SH-SY5Y (cell line): ENCODE results near the gene SLC38A10.

ENCODE experiments used
- GATA2 ChIP-seq: IDR thresholded peaks from 2 replicates; pipeline ENCODE4 v1.6.1; 2011; ENCODE audit warnings: mild to moderate bottlenecking, low read depth, low read length
- GATA3 ChIP-seq: IDR thresholded peaks from 2 replicates; pipeline ENCODE4 v1.6.1; 2011; ENCODE audit warnings: low read depth, mild to moderate bottlenecking, low read length, moderate library complexity

Gene SLC38A10

DNA sequence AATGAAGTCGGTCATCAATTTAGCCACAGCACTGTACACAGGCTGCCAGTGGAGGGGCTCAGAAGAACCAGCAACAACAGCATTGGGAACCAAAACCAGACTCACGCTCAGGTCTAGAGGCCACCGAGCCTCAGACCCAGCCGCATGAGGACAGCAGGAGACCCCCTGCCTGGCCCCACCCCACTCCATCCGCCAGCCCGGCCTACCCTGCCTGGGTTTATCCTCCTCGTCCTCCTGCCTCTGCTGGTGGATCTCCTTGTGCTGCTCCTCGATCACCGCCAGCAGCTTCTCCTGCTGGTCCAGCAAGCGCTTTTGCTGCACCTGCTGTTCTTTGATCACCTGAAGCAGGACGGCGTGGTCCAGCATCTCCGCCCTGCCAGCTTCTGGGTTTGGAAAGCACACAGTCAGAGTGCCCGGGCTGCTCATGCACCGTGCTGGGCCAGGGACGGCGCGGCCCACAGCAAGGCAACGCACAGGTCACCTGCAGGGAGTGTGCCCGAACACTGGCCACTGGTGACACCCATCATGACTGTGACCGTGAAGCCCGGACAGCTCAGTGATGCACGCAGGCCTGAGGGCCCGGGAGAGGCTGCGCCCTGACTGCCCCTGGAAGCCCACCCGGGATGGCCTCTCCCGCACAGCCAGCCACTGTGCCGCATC lies 48.3 kb downstream of the SLC38A10 start:
- TF ChIP-seq GATA3 (no peak), GATA2 (no peak)

DNA sequence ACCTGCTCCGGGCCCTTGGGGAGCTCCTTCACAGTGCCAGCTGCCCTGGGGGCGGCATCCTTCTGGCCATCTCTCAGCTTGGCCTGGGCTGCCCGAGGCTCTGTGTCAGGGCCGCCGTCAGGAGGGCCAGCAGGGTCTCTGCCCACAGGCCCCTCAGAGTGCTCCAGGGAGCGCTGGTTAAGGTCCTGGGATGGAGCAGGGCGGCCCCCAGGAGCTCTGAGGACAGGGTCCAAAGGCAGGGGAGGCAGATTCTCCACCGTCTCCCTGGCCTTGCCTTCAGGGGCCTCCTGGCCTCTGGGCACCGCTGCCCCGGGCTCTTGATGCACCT lies 48.8 kb downstream of the SLC38A10 start:
- TF ChIP-seq GATA3 = no peak
- no peak for TF ChIP-seq GATA2

DNA sequence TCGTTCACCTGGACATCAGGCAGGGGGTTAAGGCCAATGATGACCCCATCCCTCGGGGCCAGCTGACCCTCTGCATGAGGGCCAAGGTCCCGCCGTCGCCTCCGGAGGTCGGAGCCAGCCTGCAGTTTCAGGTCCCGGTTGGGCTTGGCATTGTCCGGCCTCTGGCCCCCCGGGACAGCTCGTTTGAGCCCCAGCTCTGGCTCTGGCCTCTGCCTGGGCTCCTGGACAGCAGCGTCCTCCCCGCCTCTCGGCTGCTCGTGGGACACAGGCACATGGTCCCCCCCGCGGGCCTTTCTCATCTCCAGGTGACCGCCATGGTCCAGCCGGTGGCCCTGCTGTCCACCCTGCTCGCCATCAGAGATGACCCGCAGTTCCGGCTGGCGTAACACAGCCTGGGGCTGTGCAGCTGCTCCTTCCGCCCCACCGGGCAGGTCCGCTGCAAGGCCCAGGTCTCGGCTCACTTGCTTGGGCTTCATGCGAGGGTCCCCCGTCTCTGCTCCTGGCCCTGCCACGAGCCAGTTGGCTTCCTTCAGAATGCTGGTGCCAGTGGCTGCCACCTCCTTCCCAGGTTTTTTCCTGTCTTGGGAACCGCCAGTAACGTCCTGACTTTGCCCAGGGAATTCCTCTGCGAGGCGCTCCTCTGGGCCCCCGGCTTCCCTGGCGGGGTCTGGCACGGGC lies 49.3 kb downstream of the SLC38A10 start:
- no peak for TF ChIP-seq GATA2
- TF ChIP-seq GATA3 = no peak

DNA sequence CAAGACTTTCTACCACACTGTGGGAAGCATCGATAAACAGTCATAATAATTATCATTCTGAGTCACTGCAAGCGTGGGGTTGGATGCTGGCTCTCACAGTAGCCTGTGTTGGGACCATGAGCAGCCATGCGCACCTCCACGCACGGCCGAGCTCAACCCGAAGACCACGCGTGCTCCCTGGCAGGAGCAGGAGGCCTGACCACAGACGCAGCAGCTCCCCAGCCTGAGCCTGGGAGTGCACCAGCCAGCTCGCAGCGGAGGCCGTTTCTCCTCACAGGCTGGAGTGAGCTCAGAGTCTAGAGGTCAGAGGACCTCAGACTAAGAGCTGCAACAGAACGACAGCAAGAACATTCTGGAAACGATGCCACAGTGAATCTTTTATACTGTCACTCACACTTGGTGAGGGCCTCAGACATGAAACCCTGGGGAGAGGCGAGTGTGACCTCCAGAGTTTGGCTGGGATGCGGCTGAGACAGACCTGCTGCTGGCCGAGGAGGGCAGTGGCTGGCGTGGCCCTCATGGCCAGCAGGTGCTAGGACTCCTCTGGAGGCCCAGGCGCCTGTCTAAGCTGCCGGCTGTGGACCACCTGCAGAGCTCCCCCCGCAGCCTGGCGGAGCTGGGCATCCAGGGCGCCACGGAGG lies 50.0 kb downstream of the SLC38A10 start:
- TF ChIP-seq GATA3 (no peak), GATA2 (no peak)

DNA sequence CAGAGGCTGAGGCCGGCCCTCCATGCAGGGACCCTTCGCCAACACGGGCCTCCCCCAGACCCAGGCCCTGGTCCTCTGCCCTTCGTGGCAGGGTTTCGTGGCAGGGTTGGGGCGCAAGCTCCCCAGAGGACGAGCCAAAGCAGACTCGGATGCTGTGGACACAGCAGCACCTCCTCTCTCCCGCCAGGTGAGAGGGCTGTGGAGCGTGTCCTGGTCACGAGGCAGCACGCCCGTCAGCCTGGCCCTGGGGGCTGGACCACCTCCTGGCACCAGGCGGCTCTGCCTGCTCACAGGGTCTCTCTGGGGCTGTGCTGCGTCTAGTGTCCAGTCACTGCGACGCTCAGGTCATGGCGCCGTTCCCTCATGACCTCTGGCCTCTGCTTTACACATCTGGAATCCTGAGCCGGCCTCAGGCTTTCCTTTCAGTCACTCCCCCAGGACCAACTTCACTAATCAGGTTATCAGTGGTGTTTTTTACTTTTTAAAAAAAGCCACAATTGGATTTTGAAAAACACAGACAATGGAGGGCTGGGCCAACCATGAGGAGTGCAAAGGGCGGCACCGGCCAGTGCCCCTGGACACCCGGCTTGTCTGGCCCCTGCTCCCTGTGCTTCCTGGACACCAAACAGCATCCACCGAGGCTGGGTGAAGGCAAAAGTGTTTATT lies 50.6 kb downstream of the SLC38A10 start:
- no peak for TF ChIP-seq GATA3
- TF ChIP-seq GATA2 = no peak

DNA sequence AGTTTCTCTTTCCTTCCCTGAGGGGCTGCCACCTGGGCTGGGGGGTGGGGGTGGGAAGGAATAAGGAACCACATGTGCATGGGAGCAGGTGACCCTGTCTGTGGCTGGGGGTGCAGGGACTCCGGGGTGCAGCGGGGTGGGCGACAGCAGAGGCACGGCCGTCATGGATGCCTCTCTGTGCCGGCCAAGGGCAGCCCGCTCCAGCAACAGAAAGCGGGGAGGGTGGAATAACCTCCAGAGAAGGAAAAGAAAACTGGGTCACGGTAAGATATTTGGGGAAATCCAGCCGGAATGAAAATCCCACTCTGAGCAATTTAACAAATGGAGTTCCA lies 51.8 kb downstream of the SLC38A10 start:
- TF ChIP-seq GATA2 = no peak
- no peak for TF ChIP-seq GATA3

DNA sequence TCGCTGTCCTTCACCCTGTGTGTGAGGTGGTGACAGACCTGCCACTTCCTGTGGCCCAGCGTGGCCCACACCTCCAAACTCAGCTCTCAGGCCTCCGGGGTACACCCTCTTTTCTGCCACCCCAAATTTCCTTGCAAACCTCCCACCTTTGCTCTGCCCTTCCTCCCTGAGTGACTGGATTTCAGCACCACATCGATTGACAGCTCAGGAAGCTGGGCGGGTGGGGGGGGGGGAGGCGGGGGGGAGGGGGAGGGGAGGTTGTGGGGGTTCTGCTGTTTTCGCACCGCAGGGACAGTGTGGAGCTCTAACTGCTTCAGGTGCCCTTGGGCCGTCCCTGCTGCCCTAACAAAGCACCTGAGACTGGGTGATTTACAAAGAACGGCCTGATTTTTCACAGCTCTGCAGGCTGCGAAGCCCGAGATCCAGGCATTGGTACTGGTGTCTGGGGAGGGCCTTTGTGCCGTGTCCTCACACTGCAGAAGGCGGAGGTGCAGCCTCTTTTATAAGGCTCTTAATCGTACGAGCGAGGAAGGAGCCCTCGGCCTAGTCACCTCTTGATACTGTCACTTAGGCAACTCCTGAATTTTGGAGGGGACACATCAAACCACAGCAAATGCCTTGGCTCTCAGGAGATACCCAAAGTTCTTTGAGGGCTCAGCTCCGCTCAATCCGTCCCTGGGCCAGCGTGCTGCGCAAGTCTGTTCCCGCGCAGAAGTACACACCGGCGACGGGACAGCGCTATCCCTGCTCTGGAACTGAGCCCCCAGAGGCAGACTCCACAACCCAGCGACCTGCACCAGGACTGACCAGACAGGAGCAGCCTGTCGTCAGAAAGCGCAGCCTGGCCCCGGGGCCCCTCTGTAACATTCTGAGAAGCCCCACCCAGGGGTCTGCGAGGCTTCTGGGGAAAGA lies 52.4 kb downstream of the SLC38A10 start:
- no peak for TF ChIP-seq GATA3
- TF ChIP-seq GATA2 = no peak

DNA sequence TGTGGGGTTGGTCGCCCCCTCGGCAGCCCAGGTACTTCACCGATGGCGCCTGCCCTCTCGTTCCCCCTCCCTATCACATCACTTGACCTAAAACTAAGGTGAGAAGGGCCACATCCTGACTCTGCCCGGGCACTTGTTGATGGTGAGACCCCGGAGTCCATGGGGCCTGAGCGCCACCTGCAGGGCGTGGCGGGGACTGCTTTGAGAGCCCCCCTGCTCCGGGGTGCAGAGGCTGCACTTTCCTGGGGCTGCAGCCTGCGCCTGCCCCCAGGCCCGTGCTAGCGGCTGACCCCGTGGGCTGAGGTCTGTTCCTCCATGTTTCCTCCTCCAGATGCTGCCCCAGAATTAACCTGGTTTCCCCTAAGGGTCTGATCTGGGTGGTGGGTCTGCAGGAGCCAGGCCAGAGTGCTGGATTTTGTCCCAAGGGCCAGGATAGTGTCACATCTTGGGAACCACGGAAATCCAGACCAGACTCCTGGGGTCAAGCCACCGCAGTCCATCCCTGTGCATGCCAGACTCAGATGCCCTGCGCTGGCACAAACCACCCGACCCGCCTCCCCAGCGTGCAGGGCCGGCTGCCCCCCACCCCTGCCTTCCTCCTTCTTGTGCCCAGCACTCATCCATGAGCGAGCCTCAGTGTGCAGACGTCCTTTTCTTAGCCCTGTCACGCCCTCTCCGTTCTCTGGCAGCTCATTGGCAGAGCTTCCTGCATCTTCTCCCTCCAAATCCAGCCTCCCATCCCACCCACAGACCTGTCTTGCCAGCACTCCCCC lies 53.3 kb downstream of the SLC38A10 start:
- TF ChIP-seq GATA3 (no peak), GATA2 (no peak)

DNA sequence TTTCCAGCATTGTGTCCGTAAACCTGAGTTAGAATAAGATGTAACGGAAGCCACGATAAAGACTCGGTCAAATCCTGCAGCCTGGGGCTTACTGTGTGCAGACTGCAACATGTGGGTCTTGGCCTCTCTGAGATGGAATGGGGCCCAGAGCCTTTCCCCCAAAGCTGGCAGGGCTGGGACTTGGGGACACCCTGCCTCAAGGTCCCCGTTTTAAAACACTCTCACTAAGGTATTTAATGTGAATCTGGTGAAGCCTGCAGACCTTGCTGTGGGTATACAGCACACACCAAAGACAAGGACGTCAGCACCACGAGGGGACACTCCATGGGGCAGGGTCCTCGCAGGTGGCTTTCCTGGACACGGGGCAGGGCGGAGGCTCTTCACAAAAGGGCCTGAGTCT lies 53.9 kb downstream of the SLC38A10 start:
- TF ChIP-seq GATA2 = no peak
- no peak for TF ChIP-seq GATA3

DNA sequence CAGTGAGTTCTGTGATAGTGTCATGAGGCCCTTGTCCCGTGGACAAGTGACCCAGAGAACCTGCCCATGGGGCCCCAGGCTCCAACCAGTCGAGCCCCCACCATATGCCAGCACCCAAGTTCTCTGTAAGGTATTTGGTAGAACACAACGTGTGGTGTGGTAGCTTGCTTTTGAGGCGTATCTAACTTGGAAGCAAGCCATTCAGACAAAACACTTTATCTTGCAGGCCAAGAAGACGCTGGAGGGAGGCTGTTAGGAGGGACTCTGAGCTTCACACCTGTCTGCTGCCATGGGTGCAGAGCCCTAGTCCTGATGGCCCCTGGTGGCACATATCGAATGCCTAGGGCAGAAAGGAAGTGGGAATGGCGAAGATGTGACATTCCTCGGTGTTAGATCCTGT lies 54.3 kb downstream of the SLC38A10 start:
- TF ChIP-seq GATA3 (no peak), GATA2 (no peak)

DNA sequence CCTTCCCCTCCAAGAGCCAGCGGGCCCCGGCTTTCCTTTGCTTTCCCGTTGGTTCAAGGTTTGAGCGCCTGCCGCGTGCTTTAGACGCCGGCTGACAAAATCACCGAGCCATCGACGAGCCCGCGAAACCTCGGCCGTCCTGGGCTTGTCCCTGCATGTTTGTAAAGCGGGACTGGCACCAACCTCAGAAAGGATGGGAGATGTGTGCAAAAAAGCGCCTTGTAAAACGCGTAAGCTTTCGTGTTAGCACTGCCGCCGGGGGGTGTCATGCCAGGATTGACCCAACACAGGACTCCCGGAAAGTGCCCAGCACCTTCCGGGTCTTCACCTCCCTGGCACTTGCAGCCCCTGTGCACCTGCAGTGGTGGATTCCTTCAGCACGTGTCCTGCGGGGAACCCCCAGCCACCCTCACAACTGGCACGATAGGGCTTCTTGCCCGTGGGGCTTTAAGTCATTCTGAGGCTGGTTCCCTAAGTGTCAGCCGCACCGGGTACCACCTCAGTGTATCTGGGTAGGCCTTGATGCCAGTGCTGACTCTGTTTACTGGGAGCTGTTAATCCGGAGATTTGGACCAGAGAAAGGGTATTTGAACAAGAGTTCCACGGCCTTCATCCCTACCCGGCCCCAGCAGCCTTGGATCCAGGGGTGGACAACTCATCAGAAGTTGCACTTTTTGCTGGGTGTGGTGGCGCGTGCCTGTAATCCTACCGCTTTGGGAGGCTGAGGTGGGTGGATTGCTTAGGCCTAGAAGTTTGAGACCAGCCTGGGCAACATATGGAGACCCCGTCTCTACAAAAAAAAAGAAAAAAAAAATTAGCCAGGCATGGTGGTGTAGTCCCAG lies 55.2 kb downstream of the SLC38A10 start:
- no peak for TF ChIP-seq GATA2
- no peak for TF ChIP-seq GATA3
